GM12878 (cell line): ENCODE results near the gene PRTFDC1.

Experiments used
- CEBPZ ChIP-seq: fragments of 150-350 bp; IDR thresholded peaks from 2 replicates; pipeline ENCODE4 v1.6.1; 2016; ENCODE audit warnings: low read depth, low read length
- CTCF ChIP-seq, 3 experiments: IDR thresholded peaks in 2 of 3; conservative IDR thresholded peaks in 1 of 3; 2 replicates each; pipeline ENCODE4 v1.5.1; 2011; ENCODE audit warnings: low read depth in 3 of 3, low read length in 3 of 3, mild to moderate bottlenecking in 3 of 3, control low read depth in 2 of 3, moderate library complexity in 2 of 3, inconsistent platforms in 1 of 3, mixed read lengths in 1 of 3; ENCODE audit not compliant: control insufficient read depth in 2 of 3, insufficient read depth in 1 of 3; ENCODE audit errors: extremely low read depth in 1 of 3
- EED ChIP-seq: sonication (generic); IDR thresholded peaks from 2 replicates; pipeline ENCODE4 v1.6.1; 2016; ENCODE audit warnings: antibody characterized with exemption, low read depth
- ETV6 ChIP-seq, 2 experiments: fragments of 450-650 bp in 1 of 2; IDR thresholded peaks in 1 of 2; conservative IDR thresholded peaks in 1 of 2; 2 replicates each; pipeline ENCODE4 v1.6.1; 2014; ENCODE audit warnings: antibody characterized with exemption in 1 of 2, borderline replicate concordance in 1 of 2, low read depth in 1 of 2, mild to moderate bottlenecking in 1 of 2, moderate library complexity in 1 of 2
- NRF1 ChIP-seq: conservative IDR thresholded peaks from 2 replicates; pipeline ENCODE4 v1.6.1; 2011; ENCODE audit warnings: mild to moderate bottlenecking, low read depth, low read length, improper control_type of control experiment
- PAX8 ChIP-seq: fragments of 450-650 bp; IDR thresholded peaks from 2 replicates; pipeline ENCODE4 v1.6.1; 2017; ENCODE audit warnings: mild to moderate bottlenecking, moderate library complexity
- PBX3 ChIP-seq: IDR thresholded peaks from 2 replicates; pipeline ENCODE4 v1.6.1; 2011; ENCODE audit warnings: mild to moderate bottlenecking, low read depth, low read length, moderate library complexity; ENCODE audit not compliant: insufficient replicate concordance
- POLR2AphosphoS5 ChIP-seq: IDR thresholded peaks from 2 replicates; pipeline ENCODE4 v1.6.1; 2011; ENCODE audit warnings: mild to moderate bottlenecking, low read length, inconsistent platforms
- RAD21 ChIP-seq: IDR thresholded peaks from 2 replicates; pipeline ENCODE4 v1.6.1; 2011; ENCODE audit warnings: mild to moderate bottlenecking, low read depth, low read length, moderate library complexity; ENCODE audit not compliant: insufficient read depth
- TARDBP ChIP-seq: IDR thresholded peaks from 2 replicates; pipeline ENCODE4 v1.6.1; 2016; ENCODE audit warnings: borderline replicate concordance
- ZBTB40 ChIP-seq: fragments of 450-650 bp; IDR thresholded peaks from 2 replicates; pipeline ENCODE4 v1.6.1; 2016; ENCODE audit warnings: mild to moderate bottlenecking, moderate library complexity, borderline replicate concordance
- ZNF274 ChIP-seq: IDR thresholded peaks from one replicate; pipeline ENCODE4 v1.8.0; 2011; ENCODE audit not compliant: insufficient read length, insufficient read depth

- TF ChIP-seq PBX3 (no peak), RAD21 (no peak), ZNF274 (no peak), ZBTB40 (no peak), EED (no peak), TARDBP (no peak), CTCF (IDR thresholded peaks at IDR 0.05 in 2 of 3, conservative IDR thresholded peaks at IDR 0.05 in 1 of 3; ENCODE audit: control insufficient read depth in 2 of 3, extremely low read depth in 1 of 3, insufficient read depth in 1 of 3, low read depth in 3 of 3, low read length in 3 of 3) (no peak), POLR2AphosphoS5 (no peak), PAX8 (no peak), ETV6 (conservative IDR thresholded peaks at IDR 0.05 in 1 of 2, IDR thresholded peaks at IDR 0.05 in 1 of 2; ENCODE audit: borderline replicate concordance in 1 of 2, low read depth in 1 of 2) (no peak), NRF1 (no peak), CEBPZ (no peak)
Measured at GRCh38 chr10:24974976-24975375, 22.6 kb upstream of the PRTFDC1 start.
